ENCODE data around the gene RASGRF2. TPM values are rescaled to one million over a fixed set of nuclear protein-coding genes. Genes with fewer than 3 reads are reported as not detected.

Gene RASGRF2
- total and polyA plus RNA-seq, 9 of the 15 experiments (the other 6 are each of a cell fraction or from before 2014, with no cell fraction given): 0.01 to 0.22 (median 0.08) TPM; not detected in 2

DNA sequence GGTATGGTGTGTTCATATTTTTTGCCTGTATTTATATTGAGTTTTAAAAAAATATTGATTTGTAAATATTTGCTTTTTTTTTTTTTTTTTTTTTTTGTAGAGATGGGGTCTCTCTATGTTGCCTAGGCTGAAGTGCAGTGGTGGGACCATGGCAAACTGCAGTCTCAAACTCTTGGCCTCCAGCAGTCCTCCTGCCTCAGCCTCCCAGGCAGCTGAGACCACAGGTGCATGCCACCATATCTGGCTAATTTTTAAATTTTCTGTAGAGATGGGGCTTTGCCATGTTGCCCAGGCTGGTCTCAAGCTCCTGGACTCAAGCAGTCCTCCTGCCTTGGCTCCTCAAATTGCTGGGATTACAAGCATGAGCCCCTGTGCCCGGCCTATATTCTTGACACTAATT lies 78.3 kb downstream of the RASGRF2 start:
- Histone ChIP-seq H3K27me3 (ENCODE audit: control insufficient read depth in 2 of 2, insufficient read depth in 2 of 2, low read length in 2 of 2) (peaks cover 0 to 4% of the 10 kb centered on the region in 2 experiments; a peak in 1 of 5 replicates), H3K4me1 (replicated peaks in 1 of 2; ENCODE audit: control insufficient read depth in 2 of 2, insufficient read depth in 2 of 2, low read length in 2 of 2) (no peaks in the 10 kb centered on the region), H2AFZ (ENCODE audit: low read depth, low read length) (no peak overlapping the region), H3K4me3 (no peak overlapping the region), H3K9me1 (ENCODE audit: control insufficient read depth, insufficient read depth, low read length) (no peaks in the 10 kb centered on the region), H3K4me2 (ENCODE audit: insufficient read depth, low read length) (no peak overlapping the region), H3K9ac (ENCODE audit: insufficient read depth in 1 of 2, low read depth in 2 of 2, low read length in 2 of 2) (no peak overlapping the region), H3K79me2 (ENCODE audit: control insufficient read depth, insufficient read depth, low read length) (no peaks in the 10 kb centered on the region), H3K9me3 (replicated peaks; ENCODE audit: control insufficient read depth, insufficient read depth, low read depth, low read length) (no peaks in the 10 kb centered on the region), H3K27ac (ENCODE audit: extremely low read depth, low read depth, low read length) (no peak overlapping the region), H4K20me1 (replicated peaks; ENCODE audit: control insufficient read depth, insufficient read depth, low read length) (no peaks in the 10 kb centered on the region), H3K36me3 (ENCODE audit: control insufficient read depth, insufficient read depth, low read length) (no peaks in the 10 kb centered on the region)
- intact Hi-C loops (cut with micrococcal nuclease): no loop called here
- no peak for TF ChIP-seq FOXK1 (CRISPR knock-in tag; IDR thresholded peaks at IDR 0.05; ENCODE audit: borderline replicate concordance)
- no peak for TF ChIP-seq TCF7 (IDR thresholded peaks at IDR 0.05; ENCODE audit: borderline replicate concordance)
- no peak for TF ChIP-seq SREBF1 (IDR thresholded peaks at IDR 0.05; ENCODE audit: borderline replicate concordance, low read depth, low read length)
- no peak for TF ChIP-seq ZNF146 (CRISPR knock-in tag; IDR thresholded peaks at IDR 0.05; ENCODE audit: unreplicated experiment)
- TF ChIP-seq NFXL1 (CRISPR knock-in tag; IDR thresholded peaks at IDR 0.05): no peak
- TF ChIP-seq SIN3B (IDR thresholded peaks at IDR 0.05; ENCODE audit: low read depth): no peak
- TF ChIP-seq FOXJ3 (CRISPR knock-in tag; IDR thresholded peaks at IDR 0.05): no peak
- no peak for TF ChIP-seq HMG20A (CRISPR knock-in tag; conservative IDR thresholded peaks at IDR 0.05)
- TF ChIP-seq, protein P1, sequence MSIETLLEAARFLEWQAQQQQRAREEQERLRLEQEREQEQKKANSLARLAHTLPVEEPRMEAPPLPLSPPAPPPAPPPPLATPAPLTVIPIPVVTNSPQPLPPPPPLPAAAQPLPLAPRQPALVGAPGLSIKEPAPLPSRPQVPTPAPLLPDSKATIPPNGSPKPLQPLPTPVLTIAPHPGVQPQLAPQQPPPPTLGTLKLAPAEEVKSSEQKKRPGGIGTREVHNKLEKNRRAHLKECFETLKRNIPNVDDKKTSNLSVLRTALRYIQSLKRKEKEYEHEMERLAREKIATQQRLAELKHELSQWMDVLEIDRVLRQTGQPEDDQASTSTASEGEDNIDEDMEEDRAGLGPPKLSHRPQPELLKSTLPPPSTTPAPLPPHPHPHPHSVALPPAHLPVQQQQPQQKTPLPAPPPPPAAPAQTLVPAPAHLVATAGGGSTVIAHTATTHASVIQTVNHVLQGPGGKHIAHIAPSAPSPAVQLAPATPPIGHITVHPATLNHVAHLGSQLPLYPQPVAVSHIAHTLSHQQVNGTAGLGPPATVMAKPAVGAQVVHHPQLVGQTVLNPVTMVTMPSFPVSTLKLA (conservative IDR thresholded peaks at IDR 0.05): no peak
- no peak for TF ChIP-seq SMAD2 (IDR thresholded peaks at IDR 0.05; ENCODE audit: low read depth, low read length)
- TF ChIP-seq SOX6 (IDR thresholded peaks at IDR 0.05): no peak
- no peak for TF ChIP-seq CBFA2T3 (IDR thresholded peaks at IDR 0.05)
- no peak for TF ChIP-seq FOSL1 (tag; conservative IDR thresholded peaks at IDR 0.05)
- TF ChIP-seq EGR1 (conservative IDR thresholded peaks at IDR 0.05): no peak
- TF ChIP-seq HNRNPLL (IDR thresholded peaks at IDR 0.05; ENCODE audit: low read depth, low read length, poor library complexity, severe bottlenecking): no peak
- TF ChIP-seq POLR2AphosphoS2 (IDR thresholded peaks at IDR 0.05; ENCODE audit: low read length): no peak
- no peak for DNase-seq (ENCODE audit: extremely low read depth in 1 of 4, low spot score in 3 of 4)
- no peak for ATAC-seq
- in situ Hi-C loops (cut with MboI): no loop called here
- FAIRE-seq: no peak
- ChIA-PET POLR2A (no interaction called here), CTCF (ENCODE audit: low intra/inter-chr PET ratio) (interaction anchor here (0.6 kb wide), 1 partner anchor 308 kb away, joined by 4 read pairs; no protein-coding TSS in a partner anchor)
- BruUV-seq (replicated peaks): no TSS peak
- 0% methylated on average over 1 of the region's 1 CpG for WGBS (ENCODE audit: insufficient coverage, low coverage, missing lambda C conversion rate)

Measured in K562 (cell line).